ENCODE data around the gene TRIM14.

DNA sequence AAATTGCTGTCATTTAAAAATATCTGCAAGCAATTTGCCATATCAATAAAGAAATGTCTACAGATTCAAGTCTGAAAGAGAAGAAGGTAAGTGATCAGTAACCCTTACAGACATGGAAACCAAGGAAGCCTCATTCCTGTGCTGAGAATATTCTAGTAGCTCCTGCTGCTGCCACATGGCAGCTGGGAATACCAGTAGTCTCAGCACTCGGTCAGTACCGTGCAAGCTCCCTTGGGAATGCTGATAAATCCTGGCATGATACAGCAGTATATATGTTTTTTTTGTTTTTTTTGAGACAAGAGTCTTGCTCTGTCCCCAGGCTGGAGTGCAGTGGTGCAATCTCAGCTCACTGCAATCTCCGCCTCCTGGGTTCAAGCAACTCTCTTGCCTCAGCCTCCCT is 34.6 kb downstream of the TRIM14 start:
- TF ChIP-seq CTCF (IDR thresholded peaks at IDR 0.05): no peak
- TF ChIP-seq ZFX (IDR thresholded peaks at IDR 0.05; ENCODE audit: borderline replicate concordance): no peak

Measured in 22Rv1 (cell line).